Endothelial cell of umbilical vein (primary cell): ENCODE results near the gene KIR3DL2. TPM values are rescaled to one million over a fixed set of nuclear protein-coding genes. Genes with fewer than 3 reads are reported as not detected.
"Not testable (repeated sequence)": the region's sequence is repeated elsewhere in the genome, so short reads cannot be mapped to it uniquely, and the experiment has no call there.

Experiments
- BruUV-seq: library from RNA; stranded (reverse); fragments of 400-500 nt; replicated peaks from 2 replicates; lab custom pipeline; 2021; lab: Mats Ljungman, UMichigan
- CTCF ChIA-PET: fragments of 300-600, 350-600 bp; sonication (Branson Sonifier 250); formaldehyde crosslinking; loops from one replicate; lab custom pipeline; 2021; ENCODE audit warnings: antibody characterized with exemption, inconsistent platforms; lab: Charles Lee
- POLR2A ChIA-PET: fragments of 300-600, 350-600 bp; sonication (Branson Sonifier 250); formaldehyde crosslinking; loops from one replicate; lab custom pipeline; 2021; ENCODE audit warnings: antibody characterized with exemption, inconsistent platforms; lab: Charles Lee
- DNase-seq: peaks from one replicate; pipeline ENCODE4 v3.0.0-alpha.2; 2011; ENCODE audit warnings: low read depth, low spot score
- FAIRE-seq: peaks from 2 replicates; lab custom pipeline; 2011; peaks lifted over from hg19 to GRCh38; lab: Jason Lieb, UNC
- H2AFZ ChIP-seq: 2 replicates; pipeline ENCODE4 v1.6.0; 2012; ENCODE audit warnings: low read depth, low read length, control low read depth, inconsistent platforms
- H3K27ac ChIP-seq: 2 replicates; pipeline ENCODE4 v1.5.1; 2011; ENCODE audit warnings: low read depth, mild to moderate bottlenecking, control low read depth, low read length, moderate library complexity; ENCODE audit not compliant: insufficient read depth
- H3K27me3 ChIP-seq, 2 experiments: 2 replicates each; pipeline versions ENCODE4 v1.6.0 to v1.6.1; 2011; ENCODE audit warnings: low read length in 2 of 2, mixed read lengths in 1 of 2; ENCODE audit not compliant: control insufficient read depth in 2 of 2, insufficient read depth in 2 of 2
- H3K36me3 ChIP-seq, 2 experiments: 2 replicates in 1 of 2; 3 replicates in 1 of 2; pipeline ENCODE4 v1.5.1; 2011; ENCODE audit warnings: low read length in 2 of 2, mild to moderate bottlenecking in 1 of 2, moderate library complexity in 1 of 2; ENCODE audit not compliant: control insufficient read depth in 2 of 2, insufficient read depth in 2 of 2; ENCODE audit errors: extremely low read depth in 1 of 2
- H3K4me1 ChIP-seq: 3 replicates; pipeline ENCODE4 v1.5.1; 2011; ENCODE audit warnings: mild to moderate bottlenecking, low read length; ENCODE audit not compliant: control insufficient read depth, insufficient read depth; ENCODE audit errors: extremely low read depth
- H3K4me2 ChIP-seq: 2 replicates; pipeline ENCODE4 v1.6.1; 2011; ENCODE audit warnings: low read length, control low read depth, mixed read lengths; ENCODE audit not compliant: insufficient read depth
- H3K4me3 ChIP-seq, 3 experiments: fragments of 200-600 bp in 1 of 3; sonication (generic), shearing (Covaris generic) in 1 of 3; replicated peaks in 1 of 3; 2 replicates each; pipeline ENCODE4 v1.5.1; 2011 to 2016; ENCODE audit warnings: control low read depth in 3 of 3, low read length in 3 of 3, mild to moderate bottlenecking in 2 of 3, inconsistent platforms in 1 of 3, low read depth in 1 of 3, moderate library complexity in 1 of 3; ENCODE audit not compliant: insufficient read depth in 1 of 3
- H3K79me2 ChIP-seq: 2 replicates; pipeline ENCODE4 v1.6.0; 2012; ENCODE audit warnings: low read length, inconsistent platforms; ENCODE audit not compliant: control insufficient read depth, insufficient read depth
- H3K9ac ChIP-seq: replicated peaks from 2 replicates; pipeline ENCODE3; 2011; ENCODE audit warnings: low read length, control low read depth; ENCODE audit not compliant: insufficient read depth; ENCODE audit errors: extremely low read depth
- H3K9me1 ChIP-seq: replicated peaks from 3 replicates; pipeline ENCODE4 v1.6.0; 2011; ENCODE audit warnings: mild to moderate bottlenecking, low read length; ENCODE audit not compliant: control insufficient read depth, insufficient read depth; ENCODE audit errors: extremely low read depth
- H3K9me3 ChIP-seq: replicated peaks from 2 replicates; pipeline ENCODE4 v1.5.1; 2012; ENCODE audit warnings: low read length, inconsistent platforms; ENCODE audit not compliant: control insufficient read depth, insufficient read depth
- H4K20me1 ChIP-seq: replicated peaks from 2 replicates; pipeline ENCODE3; 2011; ENCODE audit warnings: mild to moderate bottlenecking, low read length; ENCODE audit not compliant: control insufficient read depth, insufficient read depth; ENCODE audit errors: extremely low read depth
- dilution Hi-C: fragments of 300-500 bp; cut with MboI; formaldehyde crosslinking; loops from one replicate; pipeline ENCODE4 v1.15.0; 2019; ENCODE audit warnings: low sequenced_read_pairs; ENCODE audit not compliant: extremely low pct_ligation_motif_present
- intact Hi-C: fragments of 100-400 bp; cut with micrococcal nuclease; formaldehyde crosslinking; loops from one replicate; pipeline ENCODE4 v1.10.0; 2022
- polyA plus RNA-seq, 4 experiments: library from polyadenylated mRNA; depleted of rRNA in 3 of 4; stranded (reverse) in 3 of 4; unstranded in 1 of 4; fragments of >200 nt; gene quantifications; 2 replicates each; pipeline versions ENCODE4 v1.2.1 to v1.2.3, GENCODE V29; 2011 to 2012; ENCODE audit warnings: missing spikeins in 1 of 4
- total RNA-seq: library from RNA; stranded (reverse); gene quantifications from 2 replicates; pipeline ENCODE4 v1.2.3, GENCODE V29; 2021

KIR3DL2 gene
- total and polyA plus RNA-seq, 2 donors (not counting 3 experiments of a cell fraction or from before 2014, with no cell fraction given): not detected

- H3K9ac ChIP-seq, H2AFZ ChIP-seq, DNase-seq, CTCF ChIA-PET, H3K4me2 ChIP-seq, intact Hi-C loops, H3K79me2 ChIP-seq, H3K4me3 ChIP-seq, FAIRE-seq, H3K9me3 ChIP-seq, H4K20me1 ChIP-seq, H3K27ac ChIP-seq, H3K27me3 ChIP-seq, BruUV-seq, dilution Hi-C loops, H3K36me3 ChIP-seq, POLR2A ChIA-PET, H3K4me1 ChIP-seq, H3K9me1 ChIP-seq: not testable (repeated sequence)
Measured at GRCh38 chr19:54828064-54828463, 22.2 kb upstream of the KIR3DL2 start.

GRCh38 chr19:54832496-54832895 is 17.7 kb upstream of the KIR3DL2 start, which contains the start of gene KIR2DS4:
Gene KIR2DS4, plus strand, starts transcription at chr19:54832676.
- POLR2A ChIA-PET, H3K4me3 ChIP-seq, H3K27ac ChIP-seq, H3K9ac ChIP-seq, H3K79me2 ChIP-seq, DNase-seq, dilution Hi-C loops, FAIRE-seq, BruUV-seq, CTCF ChIA-PET, H3K27me3 ChIP-seq, H3K9me3 ChIP-seq, H3K36me3 ChIP-seq, intact Hi-C loops, H3K9me1 ChIP-seq, H4K20me1 ChIP-seq, H3K4me2 ChIP-seq, H3K4me1 ChIP-seq, H2AFZ ChIP-seq: not testable (repeated sequence)

DNA sequence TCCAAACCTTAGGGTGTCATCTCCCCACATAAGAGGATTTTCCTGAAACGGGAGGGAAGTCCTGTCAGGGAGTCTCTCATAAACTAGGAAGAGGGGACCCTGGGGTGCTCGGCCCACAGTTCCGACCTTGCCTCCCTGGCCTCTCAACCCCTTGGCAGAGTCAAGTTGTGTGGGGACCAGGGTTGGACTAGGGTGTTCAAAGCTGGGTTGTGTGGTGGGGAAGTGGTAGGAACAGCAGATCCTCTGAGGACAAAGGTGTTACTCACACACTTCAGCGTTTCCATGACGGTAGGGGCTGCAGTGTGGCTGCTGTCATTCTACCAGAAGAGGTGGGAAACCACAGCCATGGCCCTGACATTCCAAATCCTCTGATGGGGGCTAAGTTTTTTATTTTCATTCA is 15.1 kb upstream of the KIR3DL2 start:
- H3K4me2 ChIP-seq, H3K9ac ChIP-seq, H3K27ac ChIP-seq, H3K27me3 ChIP-seq, FAIRE-seq, H3K4me1 ChIP-seq, H3K79me2 ChIP-seq, BruUV-seq, H4K20me1 ChIP-seq, dilution Hi-C loops, DNase-seq, H3K9me3 ChIP-seq, H3K36me3 ChIP-seq, H2AFZ ChIP-seq, H3K4me3 ChIP-seq, CTCF ChIA-PET, intact Hi-C loops, H3K9me1 ChIP-seq, POLR2A ChIA-PET: not testable (repeated sequence)

- H3K9ac ChIP-seq, H3K27me3 ChIP-seq, H3K27ac ChIP-seq, H3K4me2 ChIP-seq, H3K4me1 ChIP-seq, H2AFZ ChIP-seq, BruUV-seq, POLR2A ChIA-PET, intact Hi-C loops, H3K4me3 ChIP-seq, H3K9me3 ChIP-seq, H4K20me1 ChIP-seq, CTCF ChIA-PET, H3K79me2 ChIP-seq, H3K9me1 ChIP-seq, FAIRE-seq, H3K36me3 ChIP-seq, dilution Hi-C loops, DNase-seq: not testable (repeated sequence)
Measured at GRCh38 chr19:54837522-54837921, 12.7 kb upstream of the KIR3DL2 start.
